Stimulated activated CD4-positive, alpha-beta T cell treated with anti-CD3 and anti-CD28 coated beads, Interleukin-15, amount 100 ng/mL, for 24 hours (primary cell): Measurements from ENCODE around the gene RTN4RL1.
"Not testable (repeated sequence)": the region's sequence is repeated elsewhere in the genome, so short reads cannot be mapped to it uniquely, and the experiment has no call there.

ENCODE experiments used
- DNase-seq: peaks from one replicate; pipeline ENCODE4 v3.0.0-alpha.2; 2020

RTN4RL1 gene

DNA sequence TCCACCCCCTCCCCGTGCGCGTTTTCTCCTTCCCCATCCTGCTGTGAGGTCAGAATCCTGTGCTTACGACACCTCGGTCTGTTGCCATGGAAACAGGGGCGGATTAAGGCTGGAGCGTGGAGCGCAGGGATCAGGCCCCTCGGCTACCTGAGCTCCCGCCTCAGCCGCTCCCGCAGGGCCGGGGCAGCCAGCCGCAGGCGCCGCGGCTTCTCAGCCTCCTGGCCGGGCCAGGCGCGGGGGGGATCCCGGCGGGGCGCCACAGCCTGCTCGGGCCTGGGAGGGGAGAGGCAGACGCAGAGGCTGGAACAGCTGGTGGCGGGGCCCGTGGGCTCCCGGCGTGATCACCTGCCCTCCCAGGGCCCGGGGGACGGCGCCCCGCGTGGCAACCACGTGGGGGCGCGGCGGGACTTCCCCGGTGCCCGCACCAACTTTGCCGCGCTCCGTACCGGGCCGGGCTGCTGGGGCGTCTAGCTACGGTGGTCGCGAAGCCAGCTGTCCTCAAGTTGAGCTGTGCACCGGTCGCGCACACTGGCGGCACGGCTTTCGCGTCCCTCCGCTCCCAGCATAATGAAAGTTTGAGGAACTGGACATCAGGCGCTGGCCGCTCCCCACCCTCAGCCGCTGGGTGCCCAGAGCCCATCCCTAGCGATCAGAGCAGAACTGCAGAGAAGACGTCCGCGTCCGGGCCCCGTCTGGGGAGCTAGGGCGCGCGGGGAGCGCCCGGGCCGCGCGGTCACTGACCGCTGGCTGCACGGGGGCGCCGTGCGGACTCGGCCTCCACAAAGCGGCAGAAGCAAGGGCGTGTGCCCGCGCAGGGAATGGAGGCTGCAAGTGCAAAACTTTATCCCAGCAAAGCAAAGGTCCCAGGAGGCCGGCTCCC, 1.2 kb downstream of the RTN4RL1 start:
- peak; percentile 57 for DNase-seq

- DNase-seq: no peak
Measured at GRCh38 chr17:2023256-2023655, 1.9 kb downstream of the RTN4RL1 start.

- no peak for DNase-seq
Measured at GRCh38 chr17:2022647-2023240, 2.4 kb downstream of the RTN4RL1 start.

DNA sequence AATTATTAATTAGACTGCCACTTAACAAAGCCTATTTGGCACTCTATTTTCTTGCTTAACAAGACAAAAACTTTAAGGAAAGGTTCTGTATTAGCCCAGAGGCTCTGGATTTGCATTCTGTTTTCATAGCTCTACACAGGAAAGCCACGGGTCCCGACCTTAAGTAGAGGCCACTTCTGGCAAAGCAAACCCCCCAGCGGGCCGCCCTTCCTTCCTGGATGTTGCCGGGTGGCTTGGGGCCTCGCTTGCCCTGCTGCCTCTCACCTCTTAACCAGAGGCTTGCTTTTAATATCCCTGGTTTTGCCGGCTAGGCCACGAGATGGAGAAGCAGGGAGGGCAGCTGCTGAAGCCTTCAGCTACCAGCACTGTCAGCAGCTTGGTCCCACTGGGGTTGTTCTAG, 4.4 kb downstream of the RTN4RL1 start:
- DNase-seq: no peak

- no peak for DNase-seq
Measured at GRCh38 chr17:2019723-2020122, 5.4 kb downstream of the RTN4RL1 start.

- no peak for DNase-seq
Measured at GRCh38 chr17:2018716-2019510, 6.2 kb downstream of the RTN4RL1 start.

GRCh38 chr17:2017274-2017941, 7.7 kb downstream of the RTN4RL1 start:
- DNase-seq: no peak

- DNase-seq: no peak
Measured at GRCh38 chr17:2016494-2016893, 8.6 kb downstream of the RTN4RL1 start.

DNA sequence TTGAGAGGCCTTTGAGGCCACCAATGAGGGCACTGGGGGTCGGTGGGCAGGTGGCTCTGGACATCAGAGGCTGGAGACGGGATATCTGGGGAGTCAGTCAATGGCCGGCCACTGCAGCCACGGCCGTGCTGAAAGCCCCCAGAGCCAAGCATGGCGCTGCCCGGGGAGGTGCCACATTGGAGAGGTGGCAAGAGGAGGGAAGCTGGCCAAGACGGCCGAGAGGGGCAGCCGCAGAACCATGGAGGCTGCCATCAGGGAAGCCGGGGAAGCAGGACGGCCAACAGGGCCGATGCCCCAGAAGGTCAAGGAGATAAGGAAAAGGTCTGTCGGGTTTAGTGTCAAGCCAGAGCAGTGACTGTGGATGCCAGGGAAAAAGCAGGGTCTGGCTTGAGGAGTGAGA, 9.8 kb downstream of the RTN4RL1 start:
- DNase-seq: no peak

DNA sequence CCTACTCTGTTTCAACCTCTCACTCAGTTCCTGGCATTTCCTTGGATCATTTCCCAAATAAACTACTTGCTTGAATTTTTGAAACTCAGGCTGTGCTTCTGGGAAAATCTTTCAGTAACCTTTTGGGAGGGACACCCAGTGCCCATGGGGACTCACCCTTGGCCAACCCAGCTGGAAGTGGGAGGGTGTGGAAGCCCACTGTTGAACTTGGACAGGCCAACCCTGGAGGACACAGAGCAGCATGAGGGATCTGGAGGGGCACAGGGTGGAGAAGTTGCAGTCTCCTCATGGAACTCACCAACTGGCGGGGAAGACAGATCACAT, 11.2 kb downstream of the RTN4RL1 start:
- DNase-seq: no peak

DNA sequence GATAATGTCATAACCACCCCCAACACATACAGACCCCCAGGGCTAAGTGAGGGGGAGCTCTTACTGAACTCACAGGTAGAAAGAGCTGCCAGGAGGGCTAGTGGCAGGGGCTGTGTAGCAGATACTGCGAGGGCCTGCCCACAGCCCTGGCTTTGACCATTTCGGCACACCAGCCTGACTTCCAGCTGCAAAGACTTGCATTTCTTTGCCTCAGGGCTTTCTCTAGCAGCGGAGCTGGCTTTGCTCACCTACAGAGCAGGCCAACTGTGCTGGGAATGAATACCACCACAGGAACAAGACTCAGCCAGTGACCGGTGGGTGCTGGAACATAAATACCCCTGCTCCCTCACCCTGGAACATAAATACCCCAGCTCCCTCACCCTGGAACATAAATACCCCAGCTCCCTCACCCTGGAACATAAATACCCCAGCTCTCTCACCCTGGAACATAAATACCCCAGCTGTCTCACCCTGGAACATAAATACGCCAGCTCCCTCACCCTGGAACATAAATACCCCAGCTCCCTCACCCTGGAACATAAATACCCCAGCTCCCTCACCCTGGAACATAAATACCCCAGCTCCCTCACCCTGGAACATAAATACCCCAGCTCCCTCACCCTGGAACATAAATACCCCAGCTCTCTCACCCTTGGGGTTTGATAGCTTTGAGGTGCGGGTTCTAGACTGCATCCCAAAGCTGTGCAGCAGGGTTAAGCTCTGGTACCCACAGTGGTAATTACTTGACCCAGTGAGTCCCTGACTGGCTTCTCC, 11.7 kb downstream of the RTN4RL1 start:
- DNase-seq: not testable (repeated sequence)

DNA sequence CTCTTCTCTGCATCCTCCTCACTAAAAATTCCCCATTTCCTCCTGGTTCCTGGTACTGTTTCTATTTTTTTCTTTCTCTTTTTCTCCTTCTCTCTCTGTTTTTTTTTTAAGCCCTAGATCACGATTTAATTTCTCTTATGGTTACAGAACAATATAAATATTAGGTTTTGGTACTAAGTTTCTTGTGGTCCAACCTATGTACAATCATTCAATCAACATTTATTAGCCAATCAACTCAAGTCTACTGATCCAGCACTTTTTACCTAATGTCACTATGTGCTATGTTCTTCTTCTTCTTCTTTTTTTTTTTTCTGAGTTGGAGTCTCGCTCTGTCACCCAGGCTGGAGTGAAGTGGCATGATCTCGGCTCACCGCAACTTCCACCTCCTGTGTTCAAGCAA, 12.6 kb downstream of the RTN4RL1 start:
- no peak for DNase-seq

GRCh38 chr17:2011411-2012371, 13.4 kb downstream of the RTN4RL1 start:
- DNase-seq: no peak

- no peak for DNase-seq
Measured at GRCh38 chr17:2009737-2010136, 15.4 kb downstream of the RTN4RL1 start.

GRCh38 chr17:2008332-2009126, 16.6 kb downstream of the RTN4RL1 start:
- no peak for DNase-seq

DNA sequence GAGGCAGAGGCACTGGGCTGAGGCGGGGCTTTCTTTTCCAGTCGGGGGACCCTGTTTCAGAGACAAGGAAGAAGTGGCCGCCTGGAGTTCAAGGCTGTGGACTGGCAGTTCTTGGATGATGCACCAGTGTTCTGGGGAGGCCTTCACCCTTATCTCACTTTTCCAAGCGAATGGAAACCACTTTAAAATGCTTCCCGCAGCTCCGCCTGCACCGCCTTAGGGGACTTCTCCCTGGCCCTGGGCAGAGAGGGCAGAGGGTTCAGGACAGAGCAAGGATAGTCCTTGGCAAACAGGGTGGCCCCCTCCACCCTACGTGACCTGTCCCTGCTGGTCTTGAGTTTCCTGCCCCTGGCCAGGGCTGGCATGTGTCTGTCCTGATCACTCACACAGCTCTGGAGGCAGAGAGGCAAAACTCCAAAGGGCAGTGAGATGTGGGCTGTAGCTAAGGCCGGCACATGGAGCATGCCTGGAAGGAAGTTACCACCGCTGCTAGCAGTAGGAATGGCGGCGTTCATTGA, 20.6 kb downstream of the RTN4RL1 start:
- DNase-seq: no peak

DNA sequence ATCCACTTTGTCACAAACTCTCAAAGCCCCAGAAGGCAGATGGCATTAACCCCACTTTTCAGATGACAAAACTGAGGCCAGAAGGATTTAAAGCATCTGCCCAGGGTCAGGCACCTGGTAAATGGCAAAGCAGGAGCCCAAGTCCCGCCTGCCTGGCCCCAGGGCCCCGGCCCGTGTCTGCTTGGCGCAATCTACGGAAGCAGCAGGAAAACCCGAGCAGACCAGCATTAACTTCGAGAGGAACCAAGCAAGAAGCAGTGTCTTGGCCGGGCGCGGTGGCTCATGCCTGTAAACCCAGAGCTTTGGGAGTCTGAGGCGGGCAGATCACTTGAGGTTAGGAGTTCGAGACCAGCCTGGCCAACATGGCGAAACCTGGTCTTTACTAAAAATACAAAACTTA, 21.6 kb downstream of the RTN4RL1 start:
- no peak for DNase-seq

- no peak for DNase-seq
Measured at GRCh38 chr17:2002767-2003329, 22.3 kb downstream of the RTN4RL1 start.

DNA sequence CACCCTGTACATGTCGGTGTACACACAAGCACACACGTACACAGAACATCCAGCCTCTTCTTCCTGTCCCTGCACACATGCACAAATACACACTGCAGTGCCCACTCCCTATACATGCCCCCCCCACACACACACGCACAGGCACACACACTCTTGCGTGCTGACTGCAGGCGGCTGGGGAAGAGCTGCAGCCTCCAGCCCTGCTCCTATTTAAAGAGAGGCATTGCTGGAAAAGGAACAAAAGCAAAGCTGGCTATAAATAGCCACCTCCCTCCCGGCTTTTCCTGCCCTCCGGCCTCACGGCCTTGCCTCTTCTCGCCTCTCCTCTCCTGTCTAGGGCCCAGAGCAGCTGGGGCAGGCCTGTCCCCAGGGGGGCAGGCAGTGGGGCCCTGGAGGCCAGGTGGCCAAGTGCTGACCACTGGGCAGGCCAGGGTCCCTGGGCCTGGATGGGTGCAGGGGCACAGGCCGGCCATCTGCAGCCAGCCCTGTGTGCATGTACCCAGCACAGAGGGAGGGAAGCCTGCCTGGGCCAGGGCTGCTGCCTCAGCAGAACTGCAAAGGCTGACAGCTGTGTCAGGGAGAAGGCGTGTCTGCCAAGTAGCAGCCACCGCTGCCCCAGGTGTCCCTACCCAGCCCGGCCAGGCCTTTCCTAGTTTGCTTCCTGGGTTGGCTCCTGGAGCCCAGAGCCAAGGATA, 25.4 kb downstream of the RTN4RL1 start:
- DNase-seq: no peak
